ENCODE results near the gene KRTAP20-2.

The KRTAP20-2 gene

GRCh38 chr21:30634906-30635305 is at the start of gene KRTAP20-2:
Gene KRTAP20-2, plus strand, starts transcription at chr21:30635206. Its CDS starts 58 bp downstream, at chr21:30635264.
- no peak for DNase-seq

GRCh38 chr21:30590297-30590696 is 44.7 kb upstream of the KRTAP20-2 start, which contains the start of gene KRTAP22-2:
Gene KRTAP22-2, minus strand, starts transcription at chr21:30590397.
- DNase-seq: no peak

- no peak for DNase-seq
These were observed 42.9 kb upstream of the KRTAP20-2 start, which contains the start of gene KRTAP6-3 for GRCh38 chr21:30592140-30592539. Gene KRTAP6-3, plus strand, starts transcription at chr21:30592440. Its CDS starts 6 bp downstream, at chr21:30592446.

- DNase-seq: no peak
These were observed 36.2 kb upstream of the KRTAP20-2 start, which contains the start of gene KRTAP6-2 for GRCh38 chr21:30598802-30599201. Gene KRTAP6-2, minus strand, starts transcription at chr21:30598902. Its CDS starts 28 bp downstream, at chr21:30598874.

- no peak for DNase-seq
These were observed 34.2 kb upstream of the KRTAP20-2 start, which contains the start of gene KRTAP22-1 for GRCh38 chr21:30600787-30601186. Gene KRTAP22-1, plus strand, starts transcription at chr21:30601087.

- DNase-seq: no peak
These were observed 29.0 kb upstream of the KRTAP20-2 start for GRCh38 chr21:30605968-30606367.

- no peak for DNase-seq
These were observed 22.9 kb upstream of the KRTAP20-2 start for GRCh38 chr21:30612132-30612531.

GRCh38 chr21:30613836-30614235 is 21.2 kb upstream of the KRTAP20-2 start, which contains the start of gene KRTAP6-1:
Gene KRTAP6-1, minus strand, starts transcription at chr21:30613930. Its CDS starts 26 bp downstream, at chr21:30613904.
- DNase-seq: no peak

- no peak for DNase-seq
These were observed 19.8 kb upstream of the KRTAP20-2 start for GRCh38 chr21:30615199-30615598.

- no peak for DNase-seq
These were observed 18.9 kb upstream of the KRTAP20-2 start, which contains the start of gene KRTAP20-1 for GRCh38 chr21:30616125-30616524. Gene KRTAP20-1, plus strand, starts transcription at chr21:30616425. Its CDS starts 30 bp downstream, at chr21:30616455.

- DNase-seq: no peak
These were observed 14.9 kb upstream of the KRTAP20-2 start for GRCh38 chr21:30620080-30620479.

- DNase-seq: no peak
These were observed 14.5 kb upstream of the KRTAP20-2 start, which contains the start of gene KRTAP20-4 for GRCh38 chr21:30620522-30620921. Gene KRTAP20-4, plus strand, starts transcription at chr21:30620627.

- DNase-seq: no peak
These were observed 11.6 kb upstream of the KRTAP20-2 start for GRCh38 chr21:30623362-30623761.

GRCh38 chr21:30625449-30626165 is 9.4 kb upstream of the KRTAP20-2 start:
- DNase-seq: no peak

GRCh38 chr21:30628109-30628508 is 6.9 kb upstream of the KRTAP20-2 start:
- DNase-seq: no peak

- no peak for DNase-seq
These were observed 5.8 kb upstream of the KRTAP20-2 start for GRCh38 chr21:30629200-30629599.

- DNase-seq: no peak
These were observed 3.7 kb downstream of the KRTAP20-2 start for GRCh38 chr21:30638686-30639085.

GRCh38 chr21:30642564-30642963 is 7.6 kb downstream of the KRTAP20-2 start, which contains the start of gene KRTAP20-3:
Gene KRTAP20-3, plus strand, starts transcription at chr21:30642864.
- no peak for DNase-seq

GRCh38 chr21:30646904-30647414 is 12.0 kb downstream of the KRTAP20-2 start:
- no peak for DNase-seq

- no peak for DNase-seq
These were observed 17.9 kb downstream of the KRTAP20-2 start for GRCh38 chr21:30652891-30653290.

GRCh38 chr21:30668776-30669175 is 33.8 kb downstream of the KRTAP20-2 start:
- DNase-seq: no peak

GRCh38 chr21:30672985-30673650 is 38.1 kb downstream of the KRTAP20-2 start:
- no peak for DNase-seq

- DNase-seq: no peak
These were observed 39.3 kb downstream of the KRTAP20-2 start for GRCh38 chr21:30674312-30674711.

Data from activated CD4-positive, alpha-beta T cell treated with anti-CD3 and anti-CD28 coated beads, Interleukin-2, amount 50 U/mL, for 1 hour (primary cell).